H1 (cell line): ENCODE data around the gene HOXB5. TPM values are rescaled to one million over a fixed set of nuclear protein-coding genes. Genes with fewer than 3 reads are reported as not detected.

Experiments used
- CEBPB ChIP-seq: IDR thresholded peaks from 2 replicates; pipeline ENCODE4 v1.6.1; 2012; ENCODE audit warnings: low read depth, low read length
- CTCF ChIP-seq, 3 experiments: IDR thresholded peaks; 1 replicate in 2 of 3; 2 replicates in 1 of 3; pipeline versions ENCODE4 v1.5.1 to v1.6.1; 2011; ENCODE audit warnings: low read length in 3 of 3, mild to moderate bottlenecking in 3 of 3, inconsistent platforms in 2 of 3, low read depth in 1 of 3, moderate library complexity in 1 of 3; ENCODE audit not compliant: insufficient read depth in 1 of 3; ENCODE audit errors: control extremely low read depth in 1 of 3
- GTF2F1 ChIP-seq: IDR thresholded peaks from 2 replicates; pipeline ENCODE4 v1.6.1; 2012; ENCODE audit warnings: low read depth, low read length, improper control_type of control experiment, borderline replicate concordance
- KDM4A ChIP-seq: IDR thresholded peaks from one replicate; pipeline ENCODE4 v1.7.1; 2012; ENCODE audit warnings: low read depth, mild to moderate bottlenecking, moderate library complexity, low read length, inconsistent platforms; ENCODE audit not compliant: severe bottlenecking
- RBBP5 ChIP-seq: IDR thresholded peaks from 2 replicates; pipeline ENCODE4 v1.7.1; 2012; ENCODE audit warnings: low read depth, mild to moderate bottlenecking, inconsistent platforms, low read length, moderate library complexity, borderline replicate concordance
- SP2 ChIP-seq: IDR thresholded peaks from 2 replicates; pipeline ENCODE4 v1.6.1; 2012; ENCODE audit warnings: mild to moderate bottlenecking, low read length, inconsistent platforms
- TEAD4 ChIP-seq: IDR thresholded peaks from 2 replicates; pipeline ENCODE4 v1.6.1; 2012; ENCODE audit warnings: low read depth, low read length, inconsistent platforms, mixed read lengths
- polyA plus RNA-seq, 7 experiments: library from polyadenylated mRNA; depleted of rRNA in 3 of 7; stranded (reverse) in 5 of 7; unstranded in 2 of 7; fragments of >200 nt in 5 of 7; fragments of 200-250 nt in 2 of 7; gene quantifications; 1 replicate in 5 of 7; 2 replicates in 1 of 7; 4 replicates in 1 of 7; pipeline versions ENCODE4 v1.2.1 to v1.2.3, GENCODE V29; 2011 to 2013; ENCODE audit warnings: missing spikeins in 2 of 7, mixed read lengths in 2 of 7
- total RNA-seq: library from RNA; stranded (reverse); fragmentation: NEBNext Ultra II Directional; extraction: Animal tissue kit (Norgen Biotek cat#: 25700); gene quantifications from 2 replicates; pipeline ENCODE4 v1.2.1, GENCODE V29; 2021

Gene HOXB5
- total and polyA plus RNA-seq, 2 of the 8 experiments (the other 6 are each of a cell fraction or from before 2014, with no cell fraction given), result not detected

GRCh38 chr17:48598736-48599135, 5.2 kb upstream of the HOXB5 start (continued):
- no peak for TF ChIP-seq CTCF (IDR thresholded peaks at IDR 0.05; ENCODE audit: control extremely low read depth in 1 of 3, insufficient read depth in 1 of 3, low read depth in 1 of 3, low read length in 3 of 3)
- TF ChIP-seq GTF2F1, result no peak
- TF ChIP-seq CEBPB, result no peak
- no peak for TF ChIP-seq KDM4A
- TF ChIP-seq RBBP5, result no peak
- no peak for TF ChIP-seq TEAD4
- no peak for TF ChIP-seq SP2
- TF ChIP-seq, all 59 proteins: peak for 2
